GM19099 (cell line): Measurements from ENCODE around the gene RFX4.

Experiments
- POLR2A ChIP-seq: IDR thresholded peaks from 3 replicates; pipeline ENCODE4 v1.6.1; 2011; ENCODE audit warnings: low read depth; ENCODE audit not compliant: insufficient read length; ENCODE audit errors: extremely low read depth

Gene RFX4

DNA sequence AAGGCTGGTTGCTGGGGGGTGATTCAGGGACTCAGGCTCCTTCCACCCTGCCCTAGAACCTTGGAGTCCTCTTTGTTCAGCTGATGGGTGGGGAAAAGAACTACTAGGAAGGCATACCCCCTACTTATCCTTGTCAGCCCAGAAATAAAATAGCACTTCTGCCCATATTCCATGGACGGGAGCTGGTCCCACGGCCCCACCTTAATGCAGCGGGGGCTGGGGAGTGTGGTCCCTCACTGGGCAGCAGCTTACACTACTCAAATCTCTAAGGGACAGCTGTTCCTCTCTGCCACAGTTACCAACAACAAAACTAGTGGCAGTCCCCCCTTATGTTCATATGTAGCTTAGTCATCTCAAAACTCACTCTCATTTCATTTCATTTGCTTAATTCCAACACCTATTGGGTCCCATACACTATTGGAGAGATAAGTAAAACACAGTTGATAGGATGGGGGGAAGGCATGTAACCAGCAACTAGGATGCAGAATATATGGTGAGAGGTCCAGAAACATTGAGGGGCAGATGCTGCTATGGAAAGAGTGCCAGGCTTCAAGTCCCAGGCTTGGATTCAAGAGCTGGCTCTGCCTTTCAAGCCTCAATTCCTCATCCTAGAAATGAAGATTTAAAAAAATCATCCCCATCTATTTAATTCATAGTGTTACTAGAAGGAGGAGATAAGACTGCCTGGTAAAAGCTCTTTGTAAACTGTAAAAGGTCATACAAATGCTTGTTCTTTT is 107.9 kb downstream of the RFX4 start:
- TF ChIP-seq POLR2A, result no peak

- TF ChIP-seq POLR2A, result no peak
Measured at GRCh38 chr12:106692896-106693820, 110.4 kb downstream of the RFX4 start.

GRCh38 chr12:106696071-106696470 is 113.3 kb downstream of the RFX4 start:
- TF ChIP-seq POLR2A, result no peak

- no peak for TF ChIP-seq POLR2A
Measured at GRCh38 chr12:106696681-106697417, 114.0 kb downstream of the RFX4 start.

GRCh38 chr12:106704081-106704480 is 121.3 kb downstream of the RFX4 start:
- no peak for TF ChIP-seq POLR2A

DNA sequence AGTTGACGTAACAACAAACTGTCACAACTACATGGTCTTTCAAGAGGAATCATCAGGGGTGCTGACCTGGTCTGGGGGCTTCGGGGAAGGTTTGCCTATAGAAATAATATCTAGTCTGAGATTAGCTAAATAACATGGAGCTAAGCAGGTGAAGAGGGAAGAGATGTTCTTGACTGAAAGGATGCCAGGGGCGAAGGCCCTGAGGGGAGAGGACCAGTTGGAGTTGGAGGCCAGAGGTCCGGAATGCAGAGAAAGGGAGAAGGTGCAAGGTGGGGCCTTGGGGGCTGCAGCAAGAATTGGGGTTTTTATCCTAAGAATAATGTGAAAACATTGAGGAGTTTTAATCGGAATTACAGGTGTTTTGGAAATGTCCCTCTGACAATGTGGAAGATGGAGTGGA is 123.2 kb downstream of the RFX4 start:
- TF ChIP-seq POLR2A, result no peak

- no peak for TF ChIP-seq POLR2A
Measured at GRCh38 chr12:106709068-106709511, 126.3 kb downstream of the RFX4 start.

- no peak for TF ChIP-seq POLR2A
Measured at GRCh38 chr12:106710143-106710893, 127.5 kb downstream of the RFX4 start.

GRCh38 chr12:106711316-106711715 is 128.5 kb downstream of the RFX4 start:
- no peak for TF ChIP-seq POLR2A

- no peak for TF ChIP-seq POLR2A
Measured at GRCh38 chr12:106712768-106713167, 130.0 kb downstream of the RFX4 start.

GRCh38 chr12:106714926-106715325 is 132.1 kb downstream of the RFX4 start:
- no peak for TF ChIP-seq POLR2A

DNA sequence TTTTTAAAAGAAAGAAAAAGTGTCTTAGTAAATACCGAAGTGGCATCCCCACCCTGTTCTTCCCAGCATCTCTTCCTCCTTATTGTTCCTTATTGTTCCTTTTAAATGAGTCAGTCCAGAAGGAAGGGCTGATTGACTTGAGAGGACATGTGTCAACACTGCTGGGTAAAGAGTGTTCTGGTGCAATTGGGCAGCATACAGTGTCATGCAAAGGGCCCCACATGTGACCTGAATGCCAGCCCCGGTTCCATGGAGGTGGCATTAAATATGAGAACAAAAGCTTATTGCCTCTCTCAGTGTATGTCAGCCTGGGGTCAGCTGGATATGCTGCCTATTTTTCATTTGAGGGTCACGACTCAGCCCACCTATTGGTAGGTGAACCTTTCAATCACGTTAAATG is 132.8 kb downstream of the RFX4 start:
- TF ChIP-seq POLR2A, result no peak

DNA sequence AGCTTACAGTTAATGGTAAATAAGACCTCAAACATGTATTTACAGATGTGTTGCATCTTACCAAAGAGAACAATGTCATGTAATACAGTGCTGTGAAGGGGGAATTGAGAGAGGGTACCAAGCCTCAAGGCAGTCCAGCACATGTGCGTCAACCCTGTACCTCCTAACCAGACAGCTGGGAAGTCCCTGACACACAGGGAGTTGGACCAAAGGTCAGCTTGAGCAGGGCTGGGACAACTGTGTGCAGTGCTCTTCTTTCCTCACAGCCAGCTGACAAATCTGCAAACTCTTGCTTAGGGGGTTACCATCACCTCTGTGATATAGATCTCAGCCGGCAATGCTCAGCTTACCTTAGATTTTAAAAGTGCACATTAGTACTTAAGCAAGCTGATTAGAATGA is 134.9 kb downstream of the RFX4 start:
- TF ChIP-seq POLR2A, result no peak

GRCh38 chr12:106719879-106720278 is 137.1 kb downstream of the RFX4 start:
- TF ChIP-seq POLR2A, result no peak

DNA sequence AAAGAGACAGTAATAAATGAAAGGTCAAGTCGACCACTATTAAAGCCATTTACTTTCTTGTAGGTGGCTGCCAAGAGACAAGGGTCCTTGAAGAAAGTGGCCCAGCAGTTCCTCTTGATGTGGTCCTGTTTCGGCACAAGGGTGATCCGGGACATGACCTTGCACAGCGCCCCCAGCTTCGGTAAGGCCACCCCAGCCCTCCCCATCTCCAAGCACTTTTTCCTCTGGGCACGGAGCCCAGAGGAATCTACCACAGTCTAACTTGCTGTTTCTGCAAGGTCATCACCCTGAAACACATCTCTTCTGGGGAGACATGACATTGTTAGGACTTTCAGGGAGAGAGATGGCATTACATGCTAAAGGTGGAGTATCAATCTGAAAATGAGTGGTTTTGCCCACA is 137.9 kb downstream of the RFX4 start:
- TF ChIP-seq POLR2A, result no peak

GRCh38 chr12:106721915-106722314 is 139.1 kb downstream of the RFX4 start:
- TF ChIP-seq POLR2A, result no peak
